ENCODE results near the gene NPC1L1.

- TF ChIP-seq MXD4 (CRISPR knock-in tag; IDR thresholded peaks at IDR 0.05; ENCODE audit: borderline replicate concordance) (no peak), CTCF (IDR thresholded peaks at IDR 0.05) (no peak), ZBTB43 (CRISPR knock-in tag; IDR thresholded peaks at IDR 0.05) (no peak), TCF7 (CRISPR knock-in tag; IDR thresholded peaks at IDR 0.05; ENCODE audit: low read depth) (no peak), E2F5 (CRISPR knock-in tag; IDR thresholded peaks at IDR 0.05) (no peak), FOXP4 (CRISPR knock-in tag; IDR thresholded peaks at IDR 0.05) (no peak), MLX (CRISPR knock-in tag; IDR thresholded peaks at IDR 0.05) (no peak)
These were observed 9.4 kb downstream of the NPC1L1 start for GRCh38 chr7:44531421-44532380.
